AG09309 (cell line): ENCODE results near the gene FBN2.
A peak's percentile ranks its signal among the peaks of the same experiment; 100 is the strongest.

ENCODE experiments used
- DNase-seq: peaks from one replicate; pipeline ENCODE4 v3.0.0-alpha.2; 2010; ENCODE audit warnings: low read depth
- H3K4me3 ChIP-seq: 2 replicates; pipeline ENCODE4 v1.5.1; 2011; ENCODE audit warnings: mild to moderate bottlenecking, low read depth, low read length, moderate library complexity; ENCODE audit not compliant: control insufficient read depth
- CTCF ChIP-seq: IDR thresholded peaks from 2 replicates; pipeline ENCODE4 v1.5.1; 2011; ENCODE audit warnings: mild to moderate bottlenecking, low read depth, low read length, inconsistent platforms; ENCODE audit not compliant: insufficient read depth, control insufficient read depth; ENCODE audit errors: missing control alignments

The FBN2 gene

GRCh38 chr5:128538000-128538249 is at the start of gene FBN2:
TSS of gene FBN2 (minus strand) at chr5:128538245. CDS start at chr5:128537603, 642 bp downstream.
- H3K4me3 ChIP-seq: peak within 1 kb of the TSS; percentile 98
- DNase-seq: no peak
- TF ChIP-seq CTCF: no peak

GRCh38 chr5:128587275-128587674 is 49.2 kb upstream of the FBN2 start:
- TF ChIP-seq CTCF: no peak
- H3K4me3 ChIP-seq: no peak overlapping the region
- DNase-seq: no peak

- H3K4me3 ChIP-seq: no peak overlapping the region
- no peak for DNase-seq
- TF ChIP-seq CTCF: no peak
These were observed 48.8 kb upstream of the FBN2 start for GRCh38 chr5:128586848-128587247.

- TF ChIP-seq CTCF: no peak
- no peak overlapping the region for H3K4me3 ChIP-seq
- DNase-seq: no peak
These were observed 41.6 kb upstream of the FBN2 start for GRCh38 chr5:128579639-128580038.

GRCh38 chr5:128579093-128579492 is 41.0 kb upstream of the FBN2 start:
- DNase-seq: peak; percentile 92
- no peak for TF ChIP-seq CTCF
- no peak overlapping the region for H3K4me3 ChIP-seq

GRCh38 chr5:128574041-128574440 is 36.0 kb upstream of the FBN2 start:
- DNase-seq: no peak
- no peak for TF ChIP-seq CTCF

GRCh38 chr5:128572930-128573319 is 34.9 kb upstream of the FBN2 start:
- H3K4me3 ChIP-seq: no peak overlapping the region
- DNase-seq: no peak
- no peak for TF ChIP-seq CTCF

More at GRCh38 chr5:128574041-128574440, 36.0 kb upstream of the FBN2 start:
- H3K4me3 ChIP-seq: no peak overlapping the region
